Activated CD4-positive, alpha-beta T cell treated with anti-CD3 and anti-CD28 coated beads, Interleukin-2, amount 50 U/mL, for 48 hours (primary cell): ENCODE data around the gene PLA2G2A.
"Not testable (repeated sequence)": the region's sequence is repeated elsewhere in the genome, so short reads cannot be mapped to it uniquely, and the experiment has no call there.

Source experiments
- DNase-seq, 2 experiments: peaks; one replicate each; pipeline ENCODE4 v3.0.0-alpha.2; 2020

Gene PLA2G2A

DNA sequence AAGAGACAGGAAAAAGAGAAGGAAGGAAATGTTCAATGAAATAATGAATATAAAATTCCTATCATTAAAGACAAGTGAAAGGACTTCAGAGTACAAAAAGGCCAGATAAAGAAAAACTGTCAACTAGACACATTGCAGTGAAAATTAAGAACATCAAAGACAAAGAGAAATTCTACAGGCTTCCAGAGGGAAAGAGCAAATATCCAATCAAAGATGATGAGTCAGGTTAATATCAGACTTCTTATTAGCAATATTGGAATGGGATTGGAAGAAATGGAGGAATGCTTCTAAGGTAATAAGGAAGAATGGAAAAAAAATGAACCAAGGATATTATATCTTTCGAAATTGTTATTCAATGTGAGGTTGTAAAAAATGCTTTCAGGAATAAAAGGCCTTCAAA lies 7.8 kb downstream of the PLA2G2A start:
- no peak for DNase-seq

DNA sequence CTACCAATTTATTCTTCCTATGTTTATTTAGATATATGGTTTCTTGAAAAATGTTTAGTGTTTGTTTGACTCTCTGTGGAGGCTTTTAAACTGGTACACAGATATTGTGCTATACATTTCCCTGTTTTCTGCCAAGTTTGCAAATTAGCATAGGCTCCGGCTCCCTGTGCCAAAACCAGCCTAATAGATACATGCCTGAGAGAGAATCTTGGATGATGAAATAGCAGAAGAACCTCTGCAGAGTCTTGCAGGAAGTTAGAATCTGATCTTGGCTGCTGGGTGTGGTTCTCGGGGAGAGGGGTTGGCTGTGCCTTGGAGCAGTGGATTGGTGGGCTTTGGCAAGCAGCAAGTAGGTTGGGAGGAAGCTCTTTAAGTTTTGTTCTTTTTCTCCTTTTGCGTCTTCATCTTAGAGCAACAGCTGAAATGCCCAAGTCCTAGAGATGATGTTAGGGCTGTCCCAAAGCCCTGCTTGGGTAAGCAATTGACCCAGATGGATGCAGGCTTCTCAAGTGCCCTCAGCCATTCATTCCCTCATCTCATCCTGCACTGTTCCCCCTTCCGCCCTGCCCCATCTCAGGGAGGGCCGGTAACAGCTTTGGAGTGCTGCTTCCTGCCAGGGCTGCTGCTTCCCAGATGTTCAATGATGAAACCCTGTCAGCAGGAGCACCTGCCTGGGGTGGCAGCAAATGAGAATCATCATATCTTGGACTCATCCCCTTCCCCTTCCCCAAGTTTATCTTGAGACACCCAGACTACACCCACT lies 9.3 kb downstream of the PLA2G2A start:
- DNase-seq, result no peak

DNA sequence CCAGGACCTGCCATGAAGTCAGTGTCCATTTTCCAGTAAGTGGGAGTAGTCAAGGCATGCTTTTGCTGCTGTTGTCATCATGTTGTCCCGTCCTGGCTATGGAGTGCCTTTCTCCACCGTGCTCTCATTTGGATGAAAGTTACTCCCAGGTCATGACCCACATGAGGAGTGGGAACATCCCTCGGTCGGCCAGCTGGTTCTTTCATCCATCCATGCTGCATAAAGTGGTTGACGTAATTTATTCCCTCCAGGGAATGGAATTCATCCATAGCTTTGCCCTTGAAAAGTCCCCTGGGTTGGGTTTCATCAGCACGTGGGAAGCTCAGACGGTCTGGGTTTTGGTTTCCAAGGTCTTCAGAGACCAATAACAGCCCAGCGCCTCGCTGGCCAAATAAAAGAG lies 11.6 kb downstream of the PLA2G2A start:
- no peak for DNase-seq

- DNase-seq, result no peak
Measured at GRCh38 chr1:19964542-19964941, 14.9 kb downstream of the PLA2G2A start.

- DNase-seq, result no peak
Measured at GRCh38 chr1:19963636-19964035, 15.8 kb downstream of the PLA2G2A start.

GRCh38 chr1:19960591-19960990 lies 18.8 kb downstream of the PLA2G2A start:
- no peak for DNase-seq

GRCh38 chr1:19957779-19958178 lies 21.6 kb downstream of the PLA2G2A start:
- DNase-seq, result no peak

GRCh38 chr1:19955534-19956170 lies 23.8 kb downstream of the PLA2G2A start:
- no peak for DNase-seq

- DNase-seq, result no peak
Measured at GRCh38 chr1:19954059-19954458, 25.4 kb downstream of the PLA2G2A start.

DNA sequence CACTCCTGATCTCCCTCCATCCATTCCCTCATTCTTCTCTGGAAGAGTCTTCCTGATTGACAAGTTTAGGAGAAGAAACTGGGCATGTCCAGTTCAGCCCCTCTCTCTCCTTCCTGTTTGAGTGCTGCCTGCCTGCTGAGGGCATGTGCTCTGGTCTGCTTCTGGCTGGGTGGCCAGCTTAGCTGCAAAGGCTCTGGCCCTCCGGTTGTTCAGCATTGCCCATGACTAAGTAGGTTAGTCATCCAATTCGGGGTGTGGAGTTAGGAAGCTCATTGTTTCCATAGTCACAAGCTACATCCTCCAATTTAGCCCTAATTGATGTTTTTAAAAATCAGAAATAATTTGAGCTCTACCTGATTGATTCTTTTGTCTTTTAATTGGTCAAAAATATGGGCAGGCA lies 30.4 kb downstream of the PLA2G2A start:
- no peak for DNase-seq

DNA sequence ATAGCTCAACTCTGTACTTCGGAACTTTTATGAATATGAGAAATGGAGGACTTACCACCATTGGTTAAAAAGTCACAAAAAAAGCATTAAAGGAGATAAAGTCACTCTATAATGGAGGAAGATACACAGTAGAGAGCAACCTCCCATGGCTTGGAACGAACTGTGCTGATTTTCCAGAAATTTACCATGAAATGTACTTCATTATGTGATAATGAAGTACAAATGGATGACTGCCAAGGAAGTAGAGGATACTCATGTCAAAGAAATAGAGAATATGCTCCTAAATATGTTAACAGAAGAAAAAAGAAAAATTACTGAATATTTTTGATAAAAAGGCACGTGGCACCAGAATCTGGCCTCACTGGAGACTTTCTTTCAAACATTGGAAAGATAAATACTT lies 32.4 kb downstream of the PLA2G2A start:
- no peak for DNase-seq

- no peak for DNase-seq
Measured at GRCh38 chr1:19946331-19946751, 33.1 kb downstream of the PLA2G2A start.

DNA sequence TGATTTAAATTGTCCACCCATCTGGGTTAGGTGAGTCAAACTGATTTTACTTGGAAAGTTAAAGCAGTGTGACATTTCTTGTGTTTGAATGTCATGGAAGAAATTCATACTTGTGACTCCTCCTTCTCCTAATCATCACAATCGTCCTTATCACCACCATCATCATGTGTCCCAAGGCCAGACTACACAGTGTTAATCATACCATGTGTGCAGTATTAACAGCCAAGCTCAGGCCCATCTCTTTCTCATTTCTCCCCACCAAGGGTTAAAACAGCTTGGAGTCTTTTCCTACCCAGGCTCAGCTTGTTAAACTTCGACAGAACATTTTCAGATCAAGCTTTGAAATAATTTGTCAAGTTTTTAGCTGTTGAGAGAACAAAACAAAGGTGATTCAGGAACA lies 33.5 kb downstream of the PLA2G2A start:
- DNase-seq, result no peak

GRCh38 chr1:19942657-19943056 lies 36.8 kb downstream of the PLA2G2A start:
- DNase-seq, result no peak

GRCh38 chr1:19942088-19942487 lies 37.3 kb downstream of the PLA2G2A start:
- DNase-seq, result no peak

DNA sequence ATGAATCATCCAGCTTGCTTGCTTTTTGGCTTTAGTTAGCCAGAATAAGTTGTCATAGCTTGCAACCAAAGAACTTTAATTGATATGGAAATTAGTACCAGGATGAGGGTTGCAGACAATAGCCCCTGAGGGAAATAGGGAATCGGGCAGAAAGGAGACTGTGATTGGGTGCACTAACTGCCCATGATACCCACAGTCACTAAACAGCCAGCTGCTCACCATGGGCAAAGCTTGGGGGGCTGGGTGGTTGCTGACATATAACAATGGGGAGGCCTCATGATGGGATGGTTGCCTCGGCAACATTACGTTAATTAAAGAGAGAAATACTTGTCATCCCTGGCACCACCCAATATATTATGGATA lies 38.2 kb downstream of the PLA2G2A start:
- DNase-seq, result no peak

DNA sequence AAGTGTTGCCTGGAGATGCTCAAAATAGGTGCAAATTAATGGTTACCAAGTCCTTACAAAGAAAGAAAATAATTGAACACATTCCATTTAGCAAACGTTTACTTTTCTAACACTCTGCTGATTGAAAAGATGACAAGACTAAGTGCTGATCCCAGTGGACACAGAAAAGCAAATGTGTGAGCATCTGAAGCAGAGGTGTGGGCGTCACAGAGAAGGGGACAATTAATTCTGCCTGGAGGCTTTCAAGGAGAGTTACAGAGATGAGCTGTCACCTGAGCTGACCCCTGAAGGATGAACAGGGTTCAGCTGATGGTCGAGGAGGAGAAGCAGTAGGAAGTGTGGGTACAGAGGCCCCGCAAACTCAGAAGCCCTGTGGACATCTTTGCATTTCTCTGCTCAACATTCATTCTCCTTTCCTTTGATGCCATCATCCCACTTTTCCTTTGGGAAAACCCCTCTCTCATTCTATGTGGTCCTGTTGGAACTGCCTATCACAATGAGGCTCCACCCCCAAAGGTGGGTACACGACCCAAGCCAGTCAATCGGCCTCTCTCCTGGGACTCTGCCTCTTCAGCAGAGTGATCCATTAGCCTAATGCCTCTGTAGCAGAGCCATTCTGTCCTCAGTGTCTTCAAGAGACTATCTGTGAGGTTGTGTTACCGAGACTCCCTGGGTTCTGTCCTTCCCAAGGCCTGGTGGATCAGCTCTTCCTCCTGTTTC lies 38.8 kb downstream of the PLA2G2A start:
- no peak for DNase-seq

DNA sequence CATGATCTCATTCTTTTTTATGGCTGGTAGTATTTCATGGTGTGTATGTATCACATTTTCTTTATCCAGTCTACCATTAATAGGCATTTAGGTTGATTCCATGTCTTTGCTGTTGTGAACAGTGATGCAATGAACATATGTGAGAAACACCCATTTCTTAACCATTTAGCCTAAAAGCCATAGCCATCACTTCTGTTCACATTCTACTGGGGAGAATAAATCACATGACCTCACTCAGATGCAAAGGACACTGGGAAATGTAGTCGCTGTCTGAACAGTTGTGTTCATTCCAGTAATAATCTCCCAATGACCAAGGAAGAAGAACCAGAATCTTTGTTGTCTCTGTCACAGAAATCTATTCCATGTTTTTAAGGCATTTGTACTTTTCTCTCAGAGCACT lies 40.9 kb downstream of the PLA2G2A start:
- no peak for DNase-seq

- no peak for DNase-seq
Measured at GRCh38 chr1:19936061-19936750, 43.2 kb downstream of the PLA2G2A start.

GRCh38 chr1:19934336-19934735 lies 45.1 kb downstream of the PLA2G2A start:
- DNase-seq, result no peak

DNA sequence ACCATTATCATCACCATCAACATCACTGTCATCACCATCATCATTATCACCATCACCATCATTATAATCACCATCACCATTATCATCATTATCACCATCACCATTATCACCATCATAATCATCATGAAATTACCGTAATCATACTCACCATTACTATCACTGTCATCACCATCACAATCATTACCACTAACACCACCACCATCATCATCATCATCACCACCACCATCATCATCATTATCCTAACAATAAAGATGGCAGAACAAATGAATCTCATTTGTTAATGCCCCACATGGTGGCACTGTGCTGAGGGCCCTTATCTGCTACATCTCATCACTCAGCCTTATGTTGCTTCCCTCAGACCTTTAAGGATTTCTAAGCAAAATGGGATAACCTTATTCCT lies 46.6 kb downstream of the PLA2G2A start:
- DNase-seq, result no peak

GRCh38 chr1:19927130-19927421 lies 52.3 kb downstream of the PLA2G2A start:
- not testable (repeated sequence) for DNase-seq

- DNase-seq, result no peak
Measured at GRCh38 chr1:19926296-19927129, 52.9 kb downstream of the PLA2G2A start.
